Measurements from ENCODE around the gene MYADML2.
"Not testable (repeated sequence)": the region's sequence is repeated elsewhere in the genome, so short reads cannot be mapped to it uniquely, and the experiment has no call there.

Gene MYADML2

GRCh38 chr17:81959362-81960129 is 12.5 kb upstream of the MYADML2 start:
- peak; percentile 75 for DNase-seq (ENCODE audit: low read depth, low spot score)

GRCh38 chr17:81958633-81959342 is 11.8 kb upstream of the MYADML2 start:
- no peak for DNase-seq (ENCODE audit: low read depth, low spot score)

DNA sequence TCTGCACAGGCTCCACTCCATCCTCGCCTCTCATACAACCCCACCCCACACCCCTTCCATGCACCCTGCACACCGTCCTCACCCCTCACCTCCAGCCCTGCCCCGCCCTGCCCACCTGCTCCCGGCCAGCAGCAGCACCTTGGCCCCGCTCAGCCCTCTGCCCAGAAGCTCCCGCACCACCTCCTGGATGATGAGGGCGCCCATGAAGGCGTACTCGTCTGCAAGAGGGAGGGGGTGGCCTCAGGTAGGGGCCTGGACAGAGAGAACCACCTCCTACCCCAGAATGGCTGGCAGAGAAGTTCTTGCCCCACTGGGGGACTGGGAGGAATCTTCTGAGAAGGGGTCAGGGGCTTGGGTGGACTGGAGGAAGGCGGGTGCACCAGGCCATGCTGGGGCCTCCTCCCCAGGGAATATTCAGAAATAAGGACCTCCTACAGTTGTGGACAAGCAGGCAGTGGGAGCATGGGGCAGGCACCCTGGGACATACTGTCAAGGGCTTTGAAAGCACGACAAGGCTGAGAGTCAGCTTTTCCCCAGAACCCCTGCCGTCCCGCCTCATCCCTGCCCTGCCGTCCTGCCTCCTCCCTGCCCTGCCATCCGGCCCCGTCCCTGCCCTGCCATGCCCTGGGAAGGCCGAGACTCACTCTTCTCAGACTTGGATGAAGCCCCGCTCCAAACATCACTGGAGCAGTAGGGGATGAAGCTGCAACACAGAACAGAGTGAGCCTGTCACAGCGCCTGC is 10.8 kb upstream of the MYADML2 start:
- no peak for DNase-seq (ENCODE audit: low read depth, low spot score)

- DNase-seq (ENCODE audit: low read depth, low spot score), result no peak
Measured at GRCh38 chr17:81956607-81957589, 9.9 kb upstream of the MYADML2 start.

GRCh38 chr17:81955756-81956544 is 8.9 kb upstream of the MYADML2 start:
- DNase-seq (ENCODE audit: low read depth, low spot score), result no peak

- no peak for DNase-seq (ENCODE audit: low read depth, low spot score)
Measured at GRCh38 chr17:81955058-81955681, 8.1 kb upstream of the MYADML2 start.

DNA sequence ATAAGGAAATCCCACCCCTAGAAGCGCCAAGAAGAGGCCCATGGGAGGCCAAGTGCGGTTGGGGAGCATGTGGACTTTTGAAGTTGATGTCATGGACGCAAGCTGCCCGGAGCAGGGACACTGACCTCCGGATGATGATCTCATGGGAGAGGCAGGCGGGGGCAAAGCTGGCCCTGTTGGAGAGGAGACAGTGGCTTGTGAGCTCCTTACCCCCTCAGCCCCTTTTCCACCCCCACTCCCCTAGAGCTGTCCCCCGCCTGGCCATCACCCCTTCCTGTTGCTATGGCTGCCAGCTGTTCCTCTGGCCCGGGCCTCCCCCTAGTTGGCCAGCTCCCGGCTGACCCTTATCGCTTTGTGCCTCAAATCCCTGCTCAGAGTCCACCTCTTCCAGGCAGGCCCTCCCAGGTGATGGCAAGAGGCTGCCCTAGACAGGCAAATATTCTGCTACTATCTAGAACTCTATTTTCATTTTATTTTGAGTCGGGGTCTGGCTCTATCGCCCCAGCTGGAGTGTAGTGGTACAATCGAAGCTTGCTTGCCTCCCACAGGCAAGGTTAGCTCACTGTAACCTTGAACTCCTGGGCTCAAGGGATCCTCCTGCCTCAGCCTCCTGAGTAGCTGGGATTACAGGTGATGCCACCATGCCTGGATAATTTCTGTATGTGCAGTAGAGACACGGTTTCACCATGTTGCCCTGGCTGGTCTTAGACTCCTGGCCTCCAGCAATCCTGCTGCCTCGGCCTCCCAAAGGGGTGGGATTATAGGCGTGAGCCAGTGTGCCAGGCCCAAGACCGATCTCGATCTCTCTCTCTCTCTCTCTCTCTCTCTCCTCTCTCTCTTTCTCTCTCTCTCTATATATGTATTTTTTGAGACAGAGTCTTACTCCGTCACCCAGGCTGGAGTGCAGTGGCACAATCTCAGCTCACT is 7.4 kb upstream of the MYADML2 start:
- no peak for DNase-seq (ENCODE audit: low read depth, low spot score)

DNA sequence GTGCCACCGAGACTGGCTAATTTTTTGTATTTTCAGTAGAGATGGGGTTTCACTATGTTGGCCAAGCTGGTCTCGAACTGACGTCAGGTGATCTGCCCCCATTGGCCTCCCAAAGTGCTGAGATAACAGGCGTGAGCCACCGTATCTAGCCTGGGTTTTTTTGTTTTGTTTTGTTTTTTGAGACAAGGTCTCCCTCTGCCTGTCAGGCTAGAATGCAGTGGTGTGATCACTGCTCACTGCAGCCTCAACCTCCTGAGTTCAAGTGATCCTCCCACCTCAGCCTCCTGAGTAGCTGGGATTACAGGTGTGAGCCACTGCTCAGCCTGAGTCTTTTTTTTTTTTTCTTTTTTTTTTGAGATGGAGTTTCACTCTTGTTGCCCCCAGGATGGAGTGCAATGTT is 6.4 kb upstream of the MYADML2 start:
- not testable (repeated sequence) for DNase-seq (ENCODE audit: low read depth, low spot score)

DNA sequence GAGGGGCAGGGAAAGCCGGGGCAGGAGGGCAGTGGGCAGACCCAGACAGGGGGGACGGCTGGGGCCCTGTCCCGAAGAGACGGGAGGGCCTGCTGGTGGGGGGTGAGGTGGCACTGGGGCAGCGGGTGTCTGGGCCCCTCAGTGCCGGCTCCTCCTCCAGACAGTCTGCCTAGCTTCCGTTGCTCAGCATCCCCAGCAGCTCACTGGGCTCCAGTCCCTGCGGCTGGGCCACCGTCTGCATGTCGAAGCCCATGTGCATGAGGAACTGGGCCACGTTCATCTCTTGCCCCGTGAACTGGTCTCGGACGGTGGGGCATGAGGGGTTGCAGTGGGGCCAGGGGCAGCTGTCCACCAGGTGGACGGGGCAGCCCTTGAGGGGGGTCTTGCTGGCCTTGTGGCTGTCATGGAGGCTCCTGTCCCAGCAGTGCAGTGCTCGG is 5.8 kb upstream of the MYADML2 start:
- DNase-seq (ENCODE audit: low read depth, low spot score), result no peak

GRCh38 chr17:81951785-81952684 is 5.0 kb upstream of the MYADML2 start:
- DNase-seq (ENCODE audit: low read depth, low spot score), result no peak

- DNase-seq (ENCODE audit: low read depth, low spot score), result no peak
Measured at GRCh38 chr17:81950501-81950900, 3.5 kb upstream of the MYADML2 start.

GRCh38 chr17:81948635-81949378 is 1.8 kb upstream of the MYADML2 start:
- no peak for DNase-seq (ENCODE audit: low read depth, low spot score)

- no peak for DNase-seq (ENCODE audit: low read depth, low spot score)
Measured at GRCh38 chr17:81944858-81945257, 2.2 kb downstream of the MYADML2 start.

- DNase-seq (ENCODE audit: low read depth, low spot score), result no peak
Measured at GRCh38 chr17:81942167-81942553, 4.9 kb downstream of the MYADML2 start.

GRCh38 chr17:81941484-81942166 is 5.4 kb downstream of the MYADML2 start:
- no peak for DNase-seq (ENCODE audit: low read depth, low spot score)
